ENCODE measurements around the gene TMX4. TPM values are rescaled to one million over a fixed set of nuclear protein-coding genes. Genes with fewer than 3 reads are reported as not detected.
A peak's percentile ranks its signal among the peaks of the same experiment; 100 is the strongest.

TMX4 gene
- total and polyA plus RNA-seq, 7 experiments from 2014 or later: 32.1 to 45.5 (median 38.2) TPM

DNA sequence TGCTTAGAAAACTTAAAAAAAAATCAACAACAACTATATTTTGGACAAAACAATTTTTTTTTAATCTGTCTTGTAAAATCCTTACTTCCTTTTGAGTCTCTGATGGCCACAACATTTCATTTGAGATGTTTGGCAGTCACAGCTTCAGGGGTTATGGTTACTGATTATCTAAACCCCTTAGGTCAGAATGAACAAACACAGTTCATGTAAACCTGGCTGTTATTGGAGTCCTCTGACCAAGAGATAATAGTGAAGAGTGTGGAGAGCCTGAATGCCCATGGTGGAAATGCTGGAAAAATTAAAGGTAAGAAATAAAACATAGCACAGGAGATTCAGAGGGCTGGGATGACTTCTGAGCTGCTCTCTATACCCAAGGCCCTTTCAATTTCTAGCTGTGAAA is 38.2 kb downstream of the TMX4 start:
- H3K27ac ChIP-seq (ENCODE audit: low read depth, low read length): no peak overlapping the region
- ChIA-PET POLR2A (no interaction called here), CTCF (no interaction called here)
- H3K4me1 ChIP-seq (ENCODE audit: control insufficient read depth in 2 of 2, insufficient read depth in 2 of 2, low read length in 2 of 2): no peaks in the 10 kb centered on the region
- no peaks in the 10 kb centered on the region for H3K27me3 Mint-ChIP-seq
- no peak overlapping the region for H3K4me3 ChIP-seq (ENCODE audit: low read length)
- peaks cover 0 to 1% (median 0%) of the 10 kb centered on the region in 11 donors for H3K9me3 Mint-ChIP-seq
- peaks cover 0 to 19% (median 5%) of the 10 kb centered on the region in 3 experiments for H3K36me3 ChIP-seq (ENCODE audit: control insufficient read depth in 2 of 3, insufficient read depth in 3 of 3, low read length in 3 of 3)
- intact Hi-C loops (cut with micrococcal nuclease): no loop called here
- ATAC-seq (no peak), DNase-seq (no peak)
- H3K4me3 Mint-ChIP-seq: no peak overlapping the region
- H3K36me3 Mint-ChIP-seq: peaks cover 11 to 41% (median 19%) of the 10 kb centered on the region in 5 donors
- peaks cover 8 to 19% (median 10%) of the 10 kb centered on the region in 7 donors for H3K4me1 Mint-ChIP-seq
- H3K27ac Mint-ChIP-seq: peak overlapping the region in 2 of 9 donors; percentile 43 to 78
- no peaks in the 10 kb centered on the region for H3K27me3 ChIP-seq (ENCODE audit: control insufficient read depth in 2 of 2, insufficient read depth in 2 of 2, low read length in 2 of 2)
- no peaks in the 10 kb centered on the region for H3K9me3 ChIP-seq (ENCODE audit: control insufficient read depth in 2 of 3, low read length in 3 of 3)

DNA sequence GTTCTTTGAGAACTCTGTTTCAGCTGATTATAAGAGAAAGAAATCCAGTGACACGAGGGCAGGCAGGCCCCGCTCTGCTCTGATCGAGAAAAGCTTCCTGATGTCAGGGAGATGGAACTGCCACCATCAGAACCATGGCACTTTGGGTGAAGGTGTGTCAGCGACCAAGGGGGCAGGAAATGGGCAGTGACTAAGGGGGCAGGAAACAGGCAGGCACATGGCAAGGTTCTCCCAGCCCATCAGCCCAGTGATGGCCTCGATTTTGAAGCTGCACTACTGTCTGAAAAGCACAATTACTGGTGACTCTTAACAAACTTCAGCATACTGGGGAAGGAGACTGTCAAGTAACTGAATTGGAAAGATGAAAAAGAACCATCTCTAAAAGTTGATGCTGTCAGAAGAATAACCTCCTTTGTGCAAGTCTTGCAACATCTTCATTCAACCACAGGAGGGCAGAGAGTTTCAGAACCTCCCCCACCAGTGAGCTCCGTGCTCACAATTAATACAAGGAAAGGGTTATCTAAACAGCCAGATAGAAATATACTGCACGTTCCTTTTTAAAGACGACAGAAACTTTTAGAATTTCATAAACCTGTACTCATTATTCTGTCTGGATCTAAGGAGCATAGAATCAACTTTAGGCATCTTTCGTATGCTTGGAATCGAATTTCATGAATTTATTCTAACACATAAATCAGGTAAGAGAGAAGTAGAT is 39.1 kb downstream of the TMX4 start:
- Mint-ChIP-seq H3K4me1 (peaks cover 8 to 19% (median 10%) of the 10 kb centered on the region in 7 donors), H3K36me3 (peaks cover 11 to 37% (median 18%) of the 10 kb centered on the region in 5 donors), H3K27ac (peak overlapping the region in 7 of 9 donors; percentile 19 to 78 (median 44)), H3K9me3 (peaks cover 0 to 1% (median 0%) of the 10 kb centered on the region in 11 donors), H3K27me3 (no peaks in the 10 kb centered on the region), H3K4me3 (no peak overlapping the region)
- Histone ChIP-seq H3K4me1 (ENCODE audit: control insufficient read depth in 2 of 2, insufficient read depth in 2 of 2, low read length in 2 of 2) (no peaks in the 10 kb centered on the region), H3K36me3 (ENCODE audit: control insufficient read depth in 2 of 3, insufficient read depth in 3 of 3, low read length in 3 of 3) (peaks cover 0 to 19% (median 0%) of the 10 kb centered on the region in 3 experiments), H3K27me3 (ENCODE audit: control insufficient read depth in 2 of 2, insufficient read depth in 2 of 2, low read length in 2 of 2) (no peaks in the 10 kb centered on the region), H3K27ac (ENCODE audit: low read depth, low read length) (no peak overlapping the region), H3K9me3 (ENCODE audit: control insufficient read depth in 2 of 3, low read length in 3 of 3) (no peaks in the 10 kb centered on the region), H3K4me3 (ENCODE audit: low read length) (no peak overlapping the region)
- intact Hi-C loops (cut with micrococcal nuclease): loop anchor here in 1 of 2 donors (1.0 kb wide), 1 partner anchor 39 kb away; the partner anchor contains the start of gene TMX4
- ATAC-seq: no peak
- POLR2A ChIA-PET: no interaction called here
- peak in 5 of 9 donors; percentile 0 to 21 (median 1) for DNase-seq
- CTCF ChIA-PET: interaction anchor here (0.6 to 0.7 kb wide), 2 partner anchors 45 to 86 kb away, joined by 3 read pairs; no protein-coding TSS in a partner anchor

DNA sequence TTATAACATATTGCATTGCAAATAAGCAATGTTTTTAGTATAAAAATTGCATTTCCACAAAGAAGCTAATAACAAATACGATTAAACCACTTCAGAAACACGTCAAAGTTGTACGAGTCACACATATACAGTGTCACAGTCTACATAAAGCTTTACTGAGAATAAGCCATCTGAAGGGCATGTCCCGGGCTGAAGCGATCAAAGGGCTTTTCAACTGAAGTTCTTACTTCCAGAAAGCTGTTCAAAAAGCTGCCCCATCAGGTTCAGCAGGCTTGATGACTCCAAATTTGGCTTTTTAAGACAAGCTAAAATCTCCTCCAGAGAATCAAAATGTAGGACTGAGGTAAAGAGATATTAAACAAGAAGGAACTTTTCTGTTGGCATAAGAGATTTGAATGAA is 41.9 kb downstream of the TMX4 start:
- H3K27me3 Mint-ChIP-seq: no peaks in the 10 kb centered on the region
- Histone ChIP-seq H3K27ac (ENCODE audit: low read depth, low read length) (no peak overlapping the region), H3K4me3 (ENCODE audit: low read length) (no peak overlapping the region), H3K9me3 (ENCODE audit: control insufficient read depth in 2 of 3, low read length in 3 of 3) (no peaks in the 10 kb centered on the region), H3K27me3 (ENCODE audit: control insufficient read depth in 2 of 2, insufficient read depth in 2 of 2, low read length in 2 of 2) (no peaks in the 10 kb centered on the region), H3K36me3 (ENCODE audit: control insufficient read depth in 2 of 3, insufficient read depth in 3 of 3, low read length in 3 of 3) (peaks cover 0 to 14% (median 0%) of the 10 kb centered on the region in 3 experiments), H3K4me1 (ENCODE audit: control insufficient read depth in 2 of 2, insufficient read depth in 2 of 2, low read length in 2 of 2) (no peaks in the 10 kb centered on the region)
- no peak for ATAC-seq
- no peak overlapping the region for H3K4me3 Mint-ChIP-seq
- peaks cover 0 to 1% (median 0%) of the 10 kb centered on the region in 11 donors for H3K9me3 Mint-ChIP-seq
- CTCF ChIA-PET: no interaction called here
- POLR2A ChIA-PET: no interaction called here
- DNase-seq: no peak
- peaks cover 6 to 31% (median 16%) of the 10 kb centered on the region in 5 donors for H3K36me3 Mint-ChIP-seq
- H3K4me1 Mint-ChIP-seq: peaks cover 8 to 19% (median 10%) of the 10 kb centered on the region in 7 donors
- intact Hi-C loops (cut with micrococcal nuclease): no loop called here
- H3K27ac Mint-ChIP-seq: no peak overlapping the region

DNA sequence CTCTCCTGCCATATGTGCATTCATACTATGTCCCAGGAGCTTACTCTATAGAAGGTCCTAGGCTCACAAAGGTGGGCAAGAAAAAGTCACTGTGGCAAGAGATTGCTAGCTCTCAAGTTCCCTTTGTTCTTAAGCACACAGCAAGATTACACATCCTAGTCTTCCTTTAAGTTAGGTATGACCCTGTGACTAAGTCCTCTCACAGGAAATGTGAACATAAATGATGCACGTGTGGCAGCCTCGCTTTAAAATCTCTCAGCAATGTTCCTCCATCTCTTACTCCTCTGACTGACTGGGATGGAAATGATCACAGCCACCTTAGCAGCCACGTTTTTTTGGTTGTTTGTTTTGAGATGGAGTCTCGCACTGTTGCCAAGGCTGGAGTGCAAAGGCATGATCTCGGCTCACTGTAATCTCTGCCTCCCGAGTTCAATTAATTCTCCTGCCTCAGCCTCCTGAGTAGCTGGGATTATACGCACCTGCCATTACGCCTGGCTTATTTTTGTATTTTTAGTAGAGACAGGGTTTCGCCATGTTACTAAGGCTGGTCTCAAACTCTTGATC is 43.6 kb downstream of the TMX4 start:
- H3K36me3 ChIP-seq (ENCODE audit: control insufficient read depth in 2 of 3, insufficient read depth in 3 of 3, low read length in 3 of 3): no peaks in the 10 kb centered on the region
- H3K27ac Mint-ChIP-seq: peak overlapping the region in 1 of 9 donors; percentile 19
- ATAC-seq (no peak), DNase-seq (no peak)
- no peaks in the 10 kb centered on the region for H3K4me1 ChIP-seq (ENCODE audit: control insufficient read depth in 2 of 2, insufficient read depth in 2 of 2, low read length in 2 of 2)
- H3K4me3 Mint-ChIP-seq: no peak overlapping the region
- ChIA-PET POLR2A (no interaction called here), CTCF (no interaction called here)
- no peaks in the 10 kb centered on the region for H3K9me3 ChIP-seq (ENCODE audit: control insufficient read depth in 2 of 3, low read length in 3 of 3)
- intact Hi-C loops (cut with micrococcal nuclease): no loop called here
- H3K27me3 Mint-ChIP-seq: peaks cover 0 to 6% (median under 1%) of the 10 kb centered on the region in 5 donors
- H3K4me3 ChIP-seq (ENCODE audit: low read length): no peak overlapping the region
- H3K27ac ChIP-seq (ENCODE audit: low read depth, low read length): no peak overlapping the region
- H3K9me3 Mint-ChIP-seq: no peaks in the 10 kb centered on the region
- H3K27me3 ChIP-seq (ENCODE audit: control insufficient read depth in 2 of 2, insufficient read depth in 2 of 2, low read length in 2 of 2): no peaks in the 10 kb centered on the region
- H3K36me3 Mint-ChIP-seq: peaks cover 0 to 21% (median 10%) of the 10 kb centered on the region in 5 donors
- H3K4me1 Mint-ChIP-seq: peaks cover 4 to 9% (median 8%) of the 10 kb centered on the region in 7 donors

DNA sequence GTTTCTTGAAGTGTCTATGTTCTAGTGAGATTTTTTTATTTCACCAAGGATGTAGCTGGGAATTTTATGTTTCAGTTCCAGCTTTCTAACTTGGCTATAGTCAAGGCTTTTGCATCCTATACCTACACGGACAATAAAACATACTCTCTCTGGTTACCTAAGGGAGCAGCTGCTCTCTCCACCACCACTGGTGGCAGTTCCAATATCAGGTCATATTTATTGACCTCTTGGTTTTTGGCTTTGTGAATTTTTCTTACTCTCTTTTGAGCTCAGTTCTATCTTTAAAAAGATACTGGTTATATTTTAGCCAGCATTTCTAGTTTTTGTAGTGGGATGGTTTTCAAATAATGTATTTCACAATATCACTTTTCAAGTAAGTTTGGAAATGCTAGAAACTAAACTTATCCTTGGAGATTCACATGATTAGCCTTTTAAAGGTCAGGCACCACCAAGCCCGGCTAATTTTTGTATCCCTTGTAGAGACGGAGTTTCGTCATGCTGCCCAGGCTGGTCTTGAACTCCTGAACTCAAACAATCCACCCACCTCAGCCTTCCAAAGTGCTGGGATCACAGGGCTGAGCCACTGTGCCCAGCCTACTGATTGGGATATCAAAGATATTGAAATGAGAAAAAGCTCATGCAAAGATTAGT is 44.7 kb downstream of the TMX4 start:
- Mint-ChIP-seq H3K4me1 (peaks cover 0 to 1% (median 0%) of the 10 kb centered on the region in 7 donors), H3K9me3 (no peaks in the 10 kb centered on the region), H3K36me3 (peaks cover 0 to 13% (median 4%) of the 10 kb centered on the region in 5 donors), H3K27me3 (peaks cover 0 to 13% (median 8%) of the 10 kb centered on the region in 5 donors), H3K4me3 (no peak overlapping the region), H3K27ac (peak overlapping the region in 1 of 9 donors; percentile 39)
- intact Hi-C loops (cut with micrococcal nuclease): no loop called here
- H3K27ac ChIP-seq (ENCODE audit: low read depth, low read length): no peak overlapping the region
- H3K4me3 ChIP-seq (ENCODE audit: low read length): no peak overlapping the region
- no peaks in the 10 kb centered on the region for H3K27me3 ChIP-seq (ENCODE audit: control insufficient read depth in 2 of 2, insufficient read depth in 2 of 2, low read length in 2 of 2)
- ChIA-PET CTCF (no interaction called here), POLR2A (no interaction called here)
- H3K36me3 ChIP-seq (ENCODE audit: control insufficient read depth in 2 of 3, insufficient read depth in 3 of 3, low read length in 3 of 3): no peaks in the 10 kb centered on the region
- no peaks in the 10 kb centered on the region for H3K4me1 ChIP-seq (ENCODE audit: control insufficient read depth in 2 of 2, insufficient read depth in 2 of 2, low read length in 2 of 2)
- ATAC-seq (no peak), DNase-seq (no peak)
- no peaks in the 10 kb centered on the region for H3K9me3 ChIP-seq (ENCODE audit: control insufficient read depth in 2 of 3, low read length in 3 of 3)

DNA sequence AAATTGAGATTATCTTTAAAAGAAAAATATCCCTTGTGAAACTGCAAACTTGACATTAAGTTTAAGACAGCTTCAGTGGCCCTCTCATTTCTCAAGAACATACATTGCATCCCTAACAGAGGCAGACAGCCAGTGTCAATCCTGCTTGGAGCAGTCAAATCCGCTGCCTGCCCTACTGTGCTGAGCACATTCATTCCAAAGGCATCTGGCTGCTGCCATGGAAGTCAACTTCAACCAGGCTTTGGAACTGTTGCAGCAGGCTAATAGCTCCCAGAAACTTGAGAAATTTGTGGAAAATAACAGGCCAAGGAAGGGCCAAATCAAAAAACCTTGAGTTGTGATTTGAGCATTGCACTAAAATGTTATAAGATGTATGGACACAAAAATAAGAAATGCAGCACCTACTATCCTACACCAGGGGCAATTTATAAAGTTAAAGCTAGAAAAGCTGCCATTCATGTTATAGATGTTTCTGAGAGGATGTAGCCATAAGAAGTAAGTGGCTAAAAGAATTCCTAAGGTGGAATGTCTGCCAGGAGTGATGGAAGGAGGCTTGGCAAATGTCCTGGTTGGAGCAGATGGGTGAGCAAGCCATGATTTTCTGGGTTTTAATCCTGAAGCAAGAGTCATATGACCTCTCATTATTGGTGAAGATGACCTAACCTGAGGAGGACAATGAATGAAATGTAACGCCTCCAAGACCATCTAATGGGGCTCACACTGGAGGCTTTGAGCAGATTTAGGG is 47.9 kb downstream of the TMX4 start:
- ChIA-PET CTCF (no interaction called here), POLR2A (no interaction called here)
- Mint-ChIP-seq H3K9me3 (no peaks in the 10 kb centered on the region), H3K27me3 (peaks cover 0 to 13% (median 9%) of the 10 kb centered on the region in 5 donors), H3K4me1 (no peaks in the 10 kb centered on the region), H3K4me3 (no peak overlapping the region), H3K36me3 (no peaks in the 10 kb centered on the region), H3K27ac (no peak overlapping the region)
- ATAC-seq (no peak), DNase-seq (no peak)
- intact Hi-C loops (cut with micrococcal nuclease): no loop called here
- H3K9me3 ChIP-seq (ENCODE audit: control insufficient read depth in 2 of 3, low read length in 3 of 3): no peaks in the 10 kb centered on the region
- no peaks in the 10 kb centered on the region for H3K36me3 ChIP-seq (ENCODE audit: control insufficient read depth in 2 of 3, insufficient read depth in 3 of 3, low read length in 3 of 3)
- H3K27ac ChIP-seq (ENCODE audit: low read depth, low read length): no peak overlapping the region
- H3K27me3 ChIP-seq (ENCODE audit: control insufficient read depth in 2 of 2, insufficient read depth in 2 of 2, low read length in 2 of 2): no peaks in the 10 kb centered on the region
- no peaks in the 10 kb centered on the region for H3K4me1 ChIP-seq (ENCODE audit: control insufficient read depth in 2 of 2, insufficient read depth in 2 of 2, low read length in 2 of 2)
- no peak overlapping the region for H3K4me3 ChIP-seq (ENCODE audit: low read length)
